22Rv1 (cell line): Measurements from ENCODE around the gene ADGRA1.

Experiments
- ZFX ChIP-seq: fragments of 450-650 bp; IDR thresholded peaks from 2 replicates; pipeline ENCODE4 v1.6.1; 2017; ENCODE audit warnings: antibody characterized with exemption, borderline replicate concordance
- TF ChIP-seq, protein P1 (sequence below): fragments of 450-650 bp; IDR thresholded peaks from 2 replicates; pipeline ENCODE4 v1.5.1; 2017; ENCODE audit warnings: mild to moderate bottlenecking

DNA sequence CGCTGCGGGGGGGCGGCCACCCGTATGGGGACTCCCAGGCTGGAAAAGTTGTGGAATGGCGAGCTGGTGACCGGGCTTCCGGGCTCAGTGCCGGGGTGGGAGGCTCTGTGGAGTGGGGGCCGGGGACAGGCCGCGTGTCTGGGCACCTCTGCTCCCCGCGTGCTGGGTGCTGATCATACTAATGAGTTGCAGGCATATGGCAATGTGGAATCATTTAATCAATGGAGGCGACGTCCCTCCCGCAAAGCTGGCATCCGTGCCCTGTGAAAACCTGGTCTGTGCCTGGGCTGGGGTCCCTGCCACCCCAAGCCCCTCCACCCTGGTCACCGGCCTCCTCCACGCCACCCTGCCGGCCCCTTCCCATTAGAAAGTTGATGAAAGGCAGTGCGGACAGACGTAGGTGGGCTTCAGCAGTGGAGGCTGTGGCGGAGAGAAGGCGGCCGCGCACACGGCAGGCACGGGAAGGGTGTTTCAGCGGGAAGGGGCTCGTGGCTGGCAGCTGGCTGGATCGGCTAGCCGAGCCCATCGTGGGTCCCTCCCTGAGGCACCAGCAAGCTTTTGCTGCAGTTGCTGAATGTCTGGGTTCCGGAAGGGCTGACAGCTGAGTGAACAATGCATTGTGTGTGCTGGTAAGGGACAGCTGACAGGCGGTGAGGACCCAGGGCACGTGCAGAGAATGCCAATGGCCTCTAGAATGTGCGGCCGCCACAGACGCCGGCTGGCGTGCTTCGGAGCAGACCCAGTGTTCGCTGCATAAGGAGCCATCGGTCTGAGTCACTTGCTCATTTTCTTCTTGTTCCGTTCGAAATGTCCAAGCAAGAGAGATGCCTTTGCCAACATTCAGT, 1.5 kb downstream of the ADGRA1 start:
- TF ChIP-seq, protein P1, sequence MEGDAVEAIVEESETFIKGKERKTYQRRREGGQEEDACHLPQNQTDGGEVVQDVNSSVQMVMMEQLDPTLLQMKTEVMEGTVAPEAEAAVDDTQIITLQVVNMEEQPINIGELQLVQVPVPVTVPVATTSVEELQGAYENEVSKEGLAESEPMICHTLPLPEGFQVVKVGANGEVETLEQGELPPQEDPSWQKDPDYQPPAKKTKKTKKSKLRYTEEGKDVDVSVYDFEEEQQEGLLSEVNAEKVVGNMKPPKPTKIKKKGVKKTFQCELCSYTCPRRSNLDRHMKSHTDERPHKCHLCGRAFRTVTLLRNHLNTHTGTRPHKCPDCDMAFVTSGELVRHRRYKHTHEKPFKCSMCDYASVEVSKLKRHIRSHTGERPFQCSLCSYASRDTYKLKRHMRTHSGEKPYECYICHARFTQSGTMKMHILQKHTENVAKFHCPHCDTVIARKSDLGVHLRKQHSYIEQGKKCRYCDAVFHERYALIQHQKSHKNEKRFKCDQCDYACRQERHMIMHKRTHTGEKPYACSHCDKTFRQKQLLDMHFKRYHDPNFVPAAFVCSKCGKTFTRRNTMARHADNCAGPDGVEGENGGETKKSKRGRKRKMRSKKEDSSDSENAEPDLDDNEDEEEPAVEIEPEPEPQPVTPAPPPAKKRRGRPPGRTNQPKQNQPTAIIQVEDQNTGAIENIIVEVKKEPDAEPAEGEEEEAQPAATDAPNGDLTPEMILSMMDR, result no peak
- TF ChIP-seq ZFX, result no peak
